DOHH2 (cell line): ENCODE measurements around the gene WNT2.

Experiments
- H3F3A ChIP-seq: fragments of 200-600 bp; sonication (generic), shearing (Covaris generic); 2 replicates; pipeline ENCODE4 v1.6.0; 2016; ENCODE audit warnings: antibody characterized with exemption, mild to moderate bottlenecking; ENCODE audit not compliant: control insufficient read depth, insufficient read depth
- H3K27ac ChIP-seq: fragments of 200-600 bp; sonication (generic); 2 replicates; pipeline ENCODE4 v1.5.1; 2014; ENCODE audit warnings: low read depth, mild to moderate bottlenecking, low read length, moderate library complexity
- H3K27me3 ChIP-seq: fragments of 200-600 bp; sonication (generic); 2 replicates; pipeline ENCODE4 v1.6.1; 2014; ENCODE audit warnings: mild to moderate bottlenecking, low read length, mixed read lengths; ENCODE audit not compliant: control insufficient read depth
- H3K36me3 ChIP-seq: fragments of 200-600 bp; sonication (generic); 2 replicates; pipeline ENCODE4 v1.6.1; 2014; ENCODE audit warnings: mild to moderate bottlenecking, low read length, moderate library complexity, mixed read lengths; ENCODE audit not compliant: control insufficient read depth
- H3K4me1 ChIP-seq: fragments of 200-600 bp; sonication (generic); 2 replicates; pipeline ENCODE4 v1.6.1; 2014; ENCODE audit warnings: mild to moderate bottlenecking, low read length, mixed read lengths; ENCODE audit not compliant: control insufficient read depth
- H3K4me2 ChIP-seq: fragments of 200-600 bp; sonication (generic); 2 replicates; pipeline ENCODE4 v1.6.0; 2014; ENCODE audit warnings: mild to moderate bottlenecking, low read length, moderate library complexity
- H3K4me3 ChIP-seq: fragments of 200-600 bp; sonication (generic); 2 replicates; pipeline ENCODE4 v1.5.1; 2014; ENCODE audit warnings: mild to moderate bottlenecking, low read length, mixed read lengths
- H3K79me2 ChIP-seq: fragments of 200-600 bp; sonication (generic); 2 replicates; pipeline ENCODE4 v1.6.1; 2014; ENCODE audit warnings: mild to moderate bottlenecking, low read length, mixed read lengths; ENCODE audit not compliant: control insufficient read depth
- H3K9me2 ChIP-seq: fragments of 200-600 bp; sonication (generic); replicated peaks from 2 replicates; pipeline ENCODE4 v1.6.1; 2014; ENCODE audit warnings: mild to moderate bottlenecking, low read length, mixed read lengths; ENCODE audit not compliant: control insufficient read depth
- H3K9me3 ChIP-seq: fragments of 200-600 bp; sonication (generic); 2 replicates; pipeline ENCODE4 v1.6.1; 2014; ENCODE audit warnings: antibody characterized with exemption, low read length, mixed read lengths; ENCODE audit not compliant: control insufficient read depth, insufficient read depth
- H4K20me1 ChIP-seq: fragments of 200-600 bp; sonication (generic); 2 replicates; pipeline ENCODE4 v1.6.0; 2014; ENCODE audit warnings: low read depth, mild to moderate bottlenecking, antibody characterized with exemption, low read length, moderate library complexity; ENCODE audit not compliant: control insufficient read depth, insufficient read depth
- CTCF ChIP-seq: fragments of 200-600 bp; sonication (generic); IDR thresholded peaks from one replicate; pipeline ENCODE4 v1.5.1; 2014; ENCODE audit warnings: antibody characterized with exemption, mild to moderate bottlenecking, low read depth, low read length; ENCODE audit not compliant: poor library complexity, severe bottlenecking
- EZH2phosphoT487 ChIP-seq: fragments of 200-600 bp; sonication (generic); IDR thresholded peaks from 2 replicates; pipeline ENCODE4 v1.6.1; 2017; ENCODE audit warnings: borderline replicate concordance, mild to moderate bottlenecking, antibody characterized with exemption, low read length, moderate library complexity, mixed read lengths

The WNT2 gene

GRCh38 chr7:117241088-117241487 is 81.8 kb downstream of the WNT2 start:
- Histone ChIP-seq H3K27ac (no peak overlapping the region), H3K79me2 (no peaks in the 10 kb centered on the region), H3K4me3 (no peak overlapping the region), H3F3A (no peaks in the 10 kb centered on the region), H3K9me3 (peaks cover 3% of the 10 kb centered on the region; the same call in 1 of the 2 replicates), H3K27me3 (no peaks in the 10 kb centered on the region), H3K4me2 (no peak overlapping the region), H4K20me1 (no peaks in the 10 kb centered on the region), H3K9me2 (no peaks in the 10 kb centered on the region), H3K4me1 (no peaks in the 10 kb centered on the region), H3K36me3 (no peaks in the 10 kb centered on the region)
- no peak for TF ChIP-seq EZH2phosphoT487
- no peak for TF ChIP-seq CTCF

- Histone ChIP-seq H3K36me3 (no peaks in the 10 kb centered on the region), H3K9me3 (no peaks in the 10 kb centered on the region), H3K4me3 (no peak overlapping the region), H3K9me2 (no peaks in the 10 kb centered on the region), H3K4me1 (no peaks in the 10 kb centered on the region), H3K79me2 (no peaks in the 10 kb centered on the region), H3K4me2 (no peak overlapping the region), H3K27me3 (no peaks in the 10 kb centered on the region), H4K20me1 (no peaks in the 10 kb centered on the region), H3F3A (no peaks in the 10 kb centered on the region), H3K27ac (no peak overlapping the region)
- TF ChIP-seq CTCF, result no peak
- no peak for TF ChIP-seq EZH2phosphoT487
These were observed 83.9 kb downstream of the WNT2 start for GRCh38 chr7:117238937-117239336.

GRCh38 chr7:117238472-117238871 is 84.4 kb downstream of the WNT2 start:
- TF ChIP-seq CTCF (no peak), EZH2phosphoT487 (no peak)
- H3K27ac ChIP-seq, result no peak overlapping the region

GRCh38 chr7:117237646-117238045 is 85.2 kb downstream of the WNT2 start:
- Histone ChIP-seq H3K4me1 (no peaks in the 10 kb centered on the region), H4K20me1 (no peaks in the 10 kb centered on the region), H3K4me3 (no peak overlapping the region), H3K4me2 (no peak overlapping the region), H3K27me3 (no peaks in the 10 kb centered on the region), H3K27ac (no peak overlapping the region), H3K36me3 (no peaks in the 10 kb centered on the region), H3K9me3 (no peaks in the 10 kb centered on the region), H3F3A (no peaks in the 10 kb centered on the region), H3K9me2 (no peaks in the 10 kb centered on the region), H3K79me2 (no peaks in the 10 kb centered on the region)
- TF ChIP-seq CTCF, result no peak
- no peak for TF ChIP-seq EZH2phosphoT487

More at GRCh38 chr7:117238472-117238871, 84.4 kb downstream of the WNT2 start:
- no peaks in the 10 kb centered on the region for H3K4me1 ChIP-seq
- no peak overlapping the region for H3K4me3 ChIP-seq
- H3K79me2 ChIP-seq, result no peaks in the 10 kb centered on the region
- H3K36me3 ChIP-seq, result no peaks in the 10 kb centered on the region
- no peaks in the 10 kb centered on the region for H3K9me2 ChIP-seq
- H3K4me2 ChIP-seq, result no peak overlapping the region
- no peaks in the 10 kb centered on the region for H3F3A ChIP-seq
- H3K27me3 ChIP-seq, result no peaks in the 10 kb centered on the region
- no peaks in the 10 kb centered on the region for H4K20me1 ChIP-seq
- H3K9me3 ChIP-seq, result no peaks in the 10 kb centered on the region
